Measurements from ENCODE around the gene KNCN.

KNCN gene

DNA sequence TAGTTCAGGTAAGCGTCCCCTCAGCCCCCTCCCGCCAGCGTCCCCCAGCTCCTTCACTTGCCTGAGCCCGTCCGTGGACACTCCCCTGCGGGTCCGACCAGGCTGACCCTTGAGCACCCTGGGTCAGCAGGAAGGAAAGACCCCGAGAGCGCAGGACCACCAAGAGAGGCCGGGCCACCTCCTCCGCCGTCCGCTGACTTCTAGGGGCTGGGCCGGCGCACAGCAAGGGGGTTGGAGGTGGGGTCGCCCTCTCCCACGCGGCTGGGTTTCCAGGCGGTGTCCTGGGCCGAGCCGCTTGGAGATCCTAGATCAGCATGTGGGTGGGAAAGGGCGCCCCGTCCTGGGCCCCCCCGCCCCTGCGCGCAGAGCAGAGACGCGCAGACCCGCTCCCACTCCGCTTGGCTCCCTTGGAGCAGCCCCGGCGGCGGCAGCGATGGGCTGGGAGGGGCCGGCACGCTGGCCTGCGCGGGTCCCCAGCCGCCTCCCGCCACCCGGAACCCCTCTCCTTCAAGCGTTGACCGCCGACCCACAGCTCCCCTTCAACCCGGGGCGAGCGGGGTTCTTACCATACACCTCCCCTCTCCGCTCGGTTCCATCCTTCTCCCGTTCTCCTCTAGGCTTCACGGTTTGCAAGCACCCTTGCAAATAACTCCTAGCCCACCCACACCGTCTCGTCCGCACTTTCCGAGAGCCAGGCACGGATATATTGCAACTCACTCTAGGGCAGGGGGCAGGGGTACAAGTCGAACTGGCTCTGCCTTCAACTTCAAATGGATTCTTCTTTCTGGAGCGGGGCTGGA lies 7.5 kb downstream of the KNCN start:
- DNase-seq = no peak

DNA sequence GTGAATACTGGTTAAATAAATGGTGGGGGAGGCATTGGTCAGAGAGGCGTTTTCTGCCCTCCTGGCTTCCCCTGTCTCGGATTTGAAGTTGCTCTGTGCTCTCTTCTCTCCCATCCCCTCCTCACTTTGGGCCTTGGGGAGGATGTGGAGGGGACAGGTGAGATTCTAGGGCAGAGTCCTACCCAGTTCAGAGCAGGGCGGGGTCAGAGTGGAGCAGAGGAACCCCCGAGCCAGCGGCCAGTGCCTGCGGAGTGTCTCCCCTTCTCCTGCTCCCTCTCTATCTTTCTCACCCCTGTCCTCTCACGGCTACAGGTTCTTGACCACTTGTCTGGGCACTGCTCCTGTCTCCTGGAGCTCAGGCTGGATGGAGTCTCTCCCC lies 8.1 kb downstream of the KNCN start:
- DNase-seq = no peak

DNA sequence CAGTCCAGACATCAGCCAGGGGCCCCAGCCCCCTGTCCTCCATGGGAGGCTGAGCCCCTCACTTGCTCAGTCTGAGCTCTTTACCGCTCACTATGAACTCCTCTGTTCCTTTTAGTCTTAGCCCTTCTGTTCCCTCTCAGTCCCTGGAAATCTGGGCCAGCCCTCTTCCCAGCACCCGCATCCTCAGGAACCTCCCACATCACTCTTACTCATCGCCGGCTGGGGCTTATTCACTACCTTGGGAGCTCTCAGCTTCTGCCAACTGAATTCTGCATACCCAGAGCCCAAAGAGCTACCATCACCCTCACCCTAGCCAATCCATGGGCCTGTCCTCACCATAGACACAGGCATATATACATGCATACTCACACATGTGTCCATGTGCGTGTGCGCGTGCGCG lies 11.5 kb downstream of the KNCN start:
- DNase-seq = no peak

DNA sequence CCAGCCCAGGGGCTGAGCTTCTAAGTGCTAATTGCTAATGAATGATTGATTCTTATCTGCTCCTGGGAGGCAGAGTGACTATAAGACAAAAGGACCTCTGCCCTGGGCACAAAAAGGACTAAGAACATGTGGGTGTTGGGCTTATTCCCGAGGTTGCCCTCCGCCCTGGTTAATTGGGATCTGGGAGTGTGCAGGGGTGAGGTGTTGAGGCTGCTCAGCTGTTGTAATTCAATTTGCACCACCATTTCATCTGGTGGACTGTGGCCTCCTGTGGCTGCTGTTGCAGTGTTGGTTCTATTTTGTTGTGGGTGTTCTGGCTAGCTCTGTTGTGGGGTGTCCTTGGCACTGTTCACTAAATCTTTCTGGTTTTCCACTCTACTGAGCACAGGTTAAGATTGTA lies 13.3 kb downstream of the KNCN start:
- no peak for DNase-seq

DNA sequence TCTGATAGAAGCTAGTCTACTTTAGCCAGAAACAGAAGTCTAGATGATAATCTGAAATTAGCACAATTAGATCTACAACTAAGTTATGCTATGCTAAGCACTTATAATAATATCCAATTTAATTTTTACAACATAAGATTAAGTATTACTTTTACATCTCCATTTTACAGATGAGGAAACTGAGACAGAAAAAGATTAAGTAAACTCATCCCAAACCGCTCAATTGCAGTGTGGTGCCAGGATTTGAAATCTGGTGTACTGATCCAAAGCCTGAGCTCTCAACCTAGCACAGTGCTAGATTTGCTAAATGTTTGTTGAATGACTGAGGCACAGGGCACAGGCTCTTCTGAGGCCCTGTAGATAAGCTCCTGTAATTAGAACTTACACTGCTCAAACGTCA lies 13.8 kb downstream of the KNCN start:
- DNase-seq = no peak

DNA sequence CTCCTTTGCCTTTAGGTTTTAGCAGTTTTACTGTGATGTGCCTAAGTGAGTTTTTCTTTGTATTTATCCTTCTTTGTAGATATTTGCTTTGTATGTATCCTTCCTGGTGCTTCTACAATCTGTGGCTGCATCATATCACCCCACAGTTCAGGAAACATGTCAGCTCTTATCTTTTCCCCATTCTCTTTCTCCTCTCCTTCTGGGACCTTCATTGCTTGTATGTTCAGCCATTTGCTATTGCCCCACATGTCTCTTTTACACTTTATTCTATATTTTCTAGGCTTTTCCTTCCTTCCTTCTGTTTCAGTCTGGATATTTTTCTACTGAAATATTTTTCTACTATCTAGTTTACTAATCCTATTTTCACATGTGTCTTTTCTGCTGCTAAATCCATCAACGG lies 14.9 kb downstream of the KNCN start:
- no peak for DNase-seq

DNA sequence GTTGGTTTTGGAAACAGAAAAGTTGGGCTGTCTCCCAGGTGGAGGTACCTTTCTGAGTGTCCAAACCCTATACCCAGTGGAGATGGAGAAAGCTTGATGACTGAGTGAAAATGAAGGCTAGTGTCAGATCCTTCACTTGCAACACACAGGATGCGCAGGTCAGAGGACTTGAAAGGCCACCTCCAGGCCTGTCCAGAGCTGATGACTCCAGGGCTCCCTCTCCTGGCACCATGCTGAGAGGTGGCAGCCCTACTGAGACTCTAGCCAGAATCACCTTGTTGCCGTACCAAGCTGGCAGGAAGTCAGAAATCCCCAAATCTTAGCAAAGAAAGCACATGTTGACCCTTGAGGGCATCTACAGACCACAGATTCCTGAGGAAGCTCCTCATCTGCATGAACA lies 16.4 kb downstream of the KNCN start:
- DNase-seq = peak; percentile 51

DNA sequence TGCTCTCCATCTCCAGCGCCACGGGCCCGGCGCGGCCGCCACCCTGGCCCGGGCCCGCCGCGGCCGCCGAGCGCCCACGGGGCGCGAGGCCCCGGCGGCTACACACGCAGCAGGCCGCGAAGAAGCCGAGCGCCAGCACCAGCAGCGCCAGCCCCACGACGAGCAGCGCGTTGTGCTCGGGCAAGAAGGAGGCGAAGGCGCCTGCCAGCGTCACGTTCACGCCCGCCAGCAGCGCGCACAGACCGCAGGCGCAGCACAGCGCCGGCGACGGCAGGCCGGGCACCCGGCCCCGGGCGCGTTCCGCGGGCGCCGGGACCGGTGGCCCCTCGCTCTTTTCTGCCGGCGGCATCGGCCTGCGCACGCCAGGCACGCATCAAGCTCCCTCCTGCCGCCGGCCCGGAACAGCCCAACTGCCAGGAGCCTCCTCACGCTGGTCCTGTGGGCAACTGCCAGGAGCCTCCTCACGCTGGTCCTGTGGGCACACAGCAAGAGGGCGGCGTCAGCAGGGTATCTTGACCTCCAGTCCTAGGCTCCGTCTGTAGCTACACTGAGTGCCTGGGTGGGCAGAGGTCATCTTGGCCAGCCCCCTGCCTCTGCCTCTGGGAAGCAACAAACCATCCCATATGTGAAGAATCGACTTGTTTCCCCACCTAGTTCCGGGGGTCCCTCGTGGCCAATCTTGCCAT lies 18.1 kb downstream of the KNCN start:
- DNase-seq = peak; percentile 52

DNA sequence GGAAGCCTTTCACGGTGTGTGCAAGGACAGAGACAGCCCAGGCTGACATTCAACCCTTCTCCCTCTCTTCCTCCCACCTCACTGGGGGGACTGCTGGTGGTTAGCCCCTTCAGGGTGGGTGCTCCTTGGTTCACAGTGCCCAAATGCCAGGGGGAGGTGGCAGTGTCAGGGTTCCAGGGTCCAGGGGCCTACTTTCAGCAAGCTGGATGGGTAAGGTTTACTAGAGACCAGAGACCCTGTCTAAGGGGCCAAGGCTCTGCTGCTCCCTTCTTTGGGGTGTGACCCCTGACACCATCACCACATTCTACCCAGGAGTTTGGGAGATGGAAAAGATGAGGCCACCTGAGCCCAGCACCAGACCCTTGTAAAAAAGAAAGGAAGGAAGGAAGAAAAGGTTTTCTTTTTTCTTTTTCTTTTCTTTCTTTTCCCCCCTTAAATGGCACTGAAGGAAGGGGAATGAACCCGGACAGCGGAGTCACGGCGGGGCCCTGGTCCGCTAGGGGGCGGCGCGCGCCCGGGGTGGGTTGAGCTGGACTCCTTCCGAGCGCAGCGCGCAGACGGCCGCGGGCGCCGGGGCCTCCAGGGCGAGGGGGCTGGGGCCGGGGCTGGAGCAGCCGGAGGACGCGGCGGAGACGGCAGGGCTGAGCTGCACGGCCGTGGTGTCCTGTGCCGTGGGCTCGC lies 18.8 kb downstream of the KNCN start:
- DNase-seq = peak; percentile 74

DNA sequence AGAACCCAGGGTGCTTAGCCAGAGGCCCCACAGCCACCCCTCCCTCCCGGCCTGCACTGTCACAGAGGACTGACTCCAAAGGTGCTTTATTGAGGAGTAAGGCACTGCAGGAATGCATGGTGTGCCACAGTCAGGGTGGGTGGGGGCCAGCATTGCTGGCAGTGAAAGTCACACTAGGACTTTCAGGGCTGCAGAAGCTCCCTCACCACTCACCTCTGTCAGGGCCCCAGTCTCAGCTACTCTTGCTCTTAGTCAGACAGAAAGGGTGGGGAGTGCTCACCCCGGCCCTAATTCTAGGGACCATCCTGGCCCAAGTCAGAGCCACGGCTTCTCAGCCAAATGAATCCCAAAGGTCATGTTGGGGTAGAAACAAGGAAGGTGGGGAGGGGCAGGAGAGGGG lies 19.4 kb downstream of the KNCN start:
- peak; percentile 71 for DNase-seq

DNA sequence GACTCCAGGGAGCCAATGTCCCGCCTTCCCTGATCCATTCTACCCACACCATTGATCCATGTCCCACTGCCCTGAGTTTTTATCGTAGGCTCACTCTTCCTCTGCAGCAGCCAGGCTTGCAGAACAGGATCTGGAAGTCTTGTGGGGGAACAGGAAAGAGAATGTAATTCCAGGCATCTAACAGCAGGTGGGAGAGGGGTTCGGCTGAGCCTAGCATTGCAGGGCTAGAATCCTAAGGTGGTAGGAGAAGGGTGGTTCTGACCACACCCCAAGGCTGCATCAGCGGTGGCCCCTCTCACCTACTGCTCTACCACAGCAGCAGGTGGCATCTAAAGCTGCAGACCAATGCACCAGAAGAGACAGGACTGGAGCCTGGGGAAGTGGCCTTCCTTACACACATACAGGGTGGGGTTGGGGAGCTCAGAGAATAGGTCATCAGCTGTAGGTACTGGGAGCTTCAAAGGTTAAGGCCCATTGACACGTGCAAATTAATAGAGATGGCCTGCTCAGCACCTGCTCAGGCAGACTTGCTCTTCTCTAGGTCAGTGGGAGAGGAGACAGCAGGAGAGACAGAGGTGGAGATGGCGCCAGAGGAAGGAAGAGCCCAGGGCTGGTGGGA lies 20.5 kb downstream of the KNCN start:
- DNase-seq = no peak

DNA sequence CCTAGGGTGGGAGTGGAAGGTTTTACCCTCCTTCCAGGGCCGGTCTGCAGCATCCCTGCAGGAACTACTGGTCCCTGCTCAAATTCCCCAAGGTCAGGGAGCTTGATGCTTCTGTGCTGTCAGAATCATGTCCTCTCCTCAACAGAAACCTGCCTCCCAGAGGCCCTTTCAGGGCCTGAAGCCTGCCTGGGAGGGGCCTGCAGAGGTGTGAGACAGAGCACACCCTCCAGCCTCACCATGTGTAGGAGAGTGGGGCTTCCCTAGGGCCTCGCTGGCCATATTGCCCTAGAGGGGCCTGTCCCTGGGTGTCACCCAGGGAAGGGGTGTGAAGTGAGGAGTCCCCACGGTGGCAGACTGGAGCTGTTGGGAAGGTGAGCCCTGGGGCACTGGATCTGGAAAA lies 21.1 kb downstream of the KNCN start:
- no peak for DNase-seq

DNA sequence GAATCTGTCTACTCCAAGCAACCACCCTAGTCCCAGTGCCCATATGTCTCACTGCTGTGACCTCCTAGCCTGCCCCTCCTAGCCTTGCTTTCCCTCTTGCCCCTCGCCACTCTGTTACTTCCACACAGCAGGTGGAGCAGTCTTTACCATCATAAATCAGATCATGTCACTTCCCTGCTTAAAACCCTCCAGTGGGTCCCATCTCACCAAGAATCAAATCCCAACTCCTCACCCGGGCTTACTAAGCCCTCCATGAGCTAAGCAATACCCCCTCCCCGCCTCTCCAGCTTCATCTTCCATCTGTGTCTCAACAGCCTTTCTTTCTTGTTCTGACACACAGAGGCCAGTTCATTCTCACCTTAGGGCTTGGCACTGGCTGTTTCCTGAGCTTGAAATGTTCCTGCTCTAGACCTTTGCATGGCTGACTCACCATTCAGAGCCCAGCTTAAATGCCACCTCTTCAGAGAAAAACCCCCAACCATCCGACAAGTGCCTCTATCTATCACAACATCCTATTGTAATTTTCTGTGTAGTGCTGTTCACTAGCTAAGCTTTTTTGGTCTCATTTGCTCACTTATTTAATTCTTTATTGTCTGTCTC lies 22.3 kb downstream of the KNCN start:
- DNase-seq = peak; percentile 72

DNA sequence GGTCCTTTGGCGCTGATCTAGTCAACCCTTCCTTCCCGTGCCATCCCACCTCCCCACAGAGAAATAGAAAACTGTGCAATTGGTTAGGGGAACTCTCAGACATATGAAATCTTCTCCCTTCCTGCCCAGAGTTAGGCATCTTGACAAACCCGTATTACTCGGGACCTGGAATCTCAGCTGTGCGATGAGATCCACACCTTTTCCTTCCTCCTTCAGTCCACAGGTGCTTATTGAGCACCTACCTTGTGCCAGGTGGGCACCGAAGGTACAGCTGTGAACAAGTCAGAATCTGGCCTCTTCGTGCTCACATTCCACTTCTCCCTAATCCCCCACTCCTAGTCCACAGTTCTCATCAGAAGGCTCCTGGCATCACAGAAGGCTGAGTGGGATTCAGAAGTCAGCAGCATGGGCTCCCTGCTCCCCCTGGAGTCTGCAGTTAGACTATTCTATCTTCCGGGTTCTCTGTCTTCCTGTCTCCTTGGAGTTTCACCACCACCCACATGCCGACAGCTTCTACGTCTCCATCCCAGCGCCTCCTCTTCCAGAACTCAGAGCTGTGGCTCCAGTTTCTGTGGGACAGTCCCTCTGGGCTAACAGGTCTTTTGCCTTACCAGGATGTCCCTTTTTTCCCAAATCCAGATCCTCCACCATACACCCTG lies 23.0 kb downstream of the KNCN start:
- DNase-seq = no peak

DNA sequence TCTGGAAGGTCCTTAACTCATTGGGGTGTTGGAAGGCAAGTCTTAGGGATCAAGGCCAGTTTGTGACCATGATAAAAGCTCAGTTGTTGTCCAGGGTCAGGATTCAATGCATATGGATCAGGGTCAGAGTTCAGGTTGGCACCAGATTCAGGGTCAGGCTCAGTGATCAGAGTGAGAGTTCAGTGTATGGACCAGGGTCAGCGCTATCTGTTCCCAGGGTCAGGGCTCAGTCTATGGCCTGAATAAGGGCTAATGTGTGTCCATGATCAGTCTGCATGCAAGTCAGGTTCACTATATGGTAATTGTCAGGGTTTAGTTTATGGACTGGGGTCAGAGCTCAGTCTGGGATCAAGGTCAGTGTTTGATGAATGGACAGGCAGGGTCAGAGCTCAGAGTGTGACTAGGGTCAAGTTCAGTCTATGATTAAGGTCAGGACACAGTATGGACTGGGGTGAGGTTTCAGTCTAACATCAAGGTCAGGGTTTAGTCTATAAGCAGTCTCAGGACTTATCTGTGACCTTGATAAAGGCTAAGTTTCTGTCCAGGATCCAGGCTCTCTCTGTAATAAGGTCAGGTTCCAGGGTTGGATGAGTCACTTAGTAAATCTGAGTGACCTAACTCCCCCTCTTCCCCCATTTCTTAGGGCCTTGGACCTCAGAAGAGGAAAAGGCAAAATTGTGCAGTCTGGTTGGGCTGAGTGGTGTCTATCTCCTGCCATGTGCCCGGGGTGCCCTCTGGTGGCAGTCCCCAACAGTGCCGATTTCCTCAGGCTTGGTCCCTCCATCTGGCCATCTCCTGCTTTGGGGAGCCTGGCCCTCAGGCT lies 23.8 kb downstream of the KNCN start:
- DNase-seq = peak; percentile 88

DNA sequence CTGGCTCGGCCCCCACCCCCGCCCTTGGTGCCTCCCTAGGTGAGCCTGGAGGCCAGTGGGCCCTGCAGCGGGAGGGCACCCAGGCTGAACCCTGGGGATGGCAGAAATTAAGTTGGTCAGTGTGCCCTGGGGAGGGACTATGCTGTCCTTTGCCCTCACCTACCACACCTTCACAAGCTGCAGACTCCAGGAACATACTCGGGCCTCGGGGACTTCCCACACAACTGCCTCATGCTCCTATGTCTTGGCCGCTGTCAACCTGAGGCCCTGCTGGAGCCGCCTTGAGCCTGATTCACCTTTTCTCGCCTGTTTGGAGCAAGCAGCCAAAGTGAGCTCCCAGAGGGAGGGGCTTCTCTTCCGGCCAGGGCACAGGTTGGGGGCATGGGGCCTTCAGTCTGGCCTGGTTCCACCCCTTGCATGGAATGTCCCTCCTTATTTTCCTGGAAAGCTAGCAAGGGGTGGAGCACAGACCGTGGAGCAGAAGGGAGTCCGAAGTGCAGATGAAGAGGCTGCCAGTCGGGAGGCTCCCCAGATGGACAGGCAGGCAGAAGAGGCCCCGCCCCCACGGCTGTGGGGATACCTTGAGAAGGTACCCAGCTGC lies 24.7 kb downstream of the KNCN start:
- DNase-seq = no peak

DNA sequence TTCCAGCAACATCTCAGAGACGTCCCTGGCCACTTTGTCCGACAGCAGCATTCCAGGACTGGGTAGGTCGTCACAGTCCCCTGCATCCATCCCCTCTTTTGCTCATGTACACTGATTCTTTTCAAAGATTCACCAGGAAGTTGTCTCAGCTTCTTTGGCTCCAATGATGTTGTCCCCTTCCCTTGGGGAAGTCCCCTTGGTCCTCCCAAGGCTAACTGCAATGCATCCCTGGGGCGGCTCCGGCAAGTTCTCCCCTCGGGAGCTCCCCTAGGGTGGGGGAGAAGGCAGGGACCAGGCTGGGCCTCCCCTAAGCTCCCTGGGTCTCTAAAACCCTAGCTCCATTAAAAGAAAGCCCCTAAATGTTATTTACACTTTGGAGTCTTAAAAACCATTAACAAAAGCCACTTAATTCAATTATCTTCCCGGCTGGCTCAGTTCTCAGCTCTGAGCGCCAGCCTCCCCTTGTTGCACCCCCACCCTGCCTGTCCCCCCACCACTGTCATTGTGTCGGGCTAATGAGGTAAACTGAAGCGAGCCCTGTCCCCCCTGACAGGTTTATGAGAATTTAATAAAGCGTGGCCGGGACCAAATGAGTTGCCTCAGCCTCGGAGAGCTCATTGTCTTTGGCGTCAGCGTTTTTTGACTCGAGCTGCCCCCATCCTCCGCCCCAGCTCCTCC lies 25.3 kb downstream of the KNCN start:
- DNase-seq = no peak

DNA sequence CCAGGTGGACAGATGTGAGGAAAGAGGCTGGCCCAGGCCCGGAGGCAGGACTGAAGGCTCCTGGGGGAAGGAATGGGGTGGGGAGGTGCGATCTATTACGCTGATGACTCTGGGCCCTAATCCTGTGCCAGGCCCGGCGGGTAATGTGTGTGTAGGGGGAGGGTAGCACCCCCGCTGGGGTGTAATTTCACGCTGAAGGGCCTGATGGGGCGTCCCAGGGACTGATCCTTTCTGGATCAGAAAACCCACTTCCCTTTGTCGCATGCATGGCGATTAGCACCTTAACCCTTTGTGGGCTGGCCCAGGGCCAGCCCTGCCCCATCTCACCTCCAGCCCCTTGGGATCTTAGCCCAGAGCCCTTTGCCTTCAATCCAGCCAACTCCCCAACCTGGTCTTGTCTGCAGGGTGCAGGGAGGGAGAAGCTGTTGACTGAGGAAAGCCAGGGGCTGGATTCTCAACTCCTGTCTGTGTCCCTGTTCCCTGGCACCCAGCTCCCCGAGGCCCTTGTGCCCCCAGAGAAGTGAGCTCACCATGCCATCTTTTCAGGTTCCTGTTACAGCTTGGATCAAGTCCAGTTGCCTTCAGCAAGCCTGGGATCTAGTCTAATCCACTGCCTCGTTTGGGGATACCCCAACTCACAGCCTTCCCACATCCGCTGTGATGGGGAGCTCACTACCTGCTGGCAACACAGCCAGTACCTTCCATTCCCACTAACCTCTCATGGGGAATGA lies 26.0 kb downstream of the KNCN start:
- no peak for DNase-seq

DNA sequence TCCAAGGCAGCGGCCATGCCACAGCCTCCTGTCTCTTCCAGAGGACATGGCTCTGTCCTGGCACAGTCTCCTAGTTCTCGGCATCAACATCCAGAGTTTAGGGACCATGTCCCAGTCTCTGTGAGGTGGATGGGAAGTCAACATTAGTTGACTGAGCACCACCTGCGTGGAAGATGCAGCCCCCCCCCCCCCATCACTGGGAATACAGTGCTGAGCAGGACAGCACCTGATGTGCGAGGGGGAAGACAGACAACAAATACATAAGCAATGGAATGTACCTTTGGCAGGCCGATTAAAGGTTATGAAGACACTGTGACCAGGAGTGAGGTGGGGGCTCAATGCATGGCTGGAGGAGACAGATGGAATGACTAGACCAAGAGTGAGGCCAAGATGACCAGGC lies 26.6 kb downstream of the KNCN start:
- no peak for DNase-seq

All from activated CD4-positive, alpha-beta T cell treated with anti-CD3 and anti-CD28 coated beads, Interleukin-2, Interleukin-6, amounts not matched to agents 100 ng/mL and 50 ng/mL, durations not matched to agents 16 hours and 8 hours (primary cell).